ENCODE results near the gene HLCS. TPM values are rescaled to one million over a fixed set of nuclear protein-coding genes. Genes with fewer than 3 reads are reported as not detected.

The HLCS gene
- total and polyA plus RNA-seq, 2 experiments from 2014 or later: 10.6 to 30.4 TPM

- no peak overlapping the region for H3K27ac ChIP-seq
- no peaks in the 10 kb centered on the region for H3K36me3 ChIP-seq (replicated peaks; ENCODE audit: insufficient read depth, low read depth)
- WGBS (ENCODE audit: low lambda C conversion rate, missing lambda C conversion rate): 91% methylated on average over 14 of the region's 14 CpGs
- H3K9me2 ChIP-seq (replicated peaks; ENCODE audit: insufficient read depth): no peaks in the 10 kb centered on the region
- H3K27me3 ChIP-seq: no peaks in the 10 kb centered on the region
- no peaks in the 10 kb centered on the region for H3K9me3 ChIP-seq (ENCODE audit: low read depth)
- H4K20me1 ChIP-seq (ENCODE audit: insufficient read depth, poor library complexity, severe bottlenecking): no peaks in the 10 kb centered on the region
- no peak overlapping the region for H2AFZ ChIP-seq
- no peaks in the 10 kb centered on the region for H3K79me2 ChIP-seq
- no peak overlapping the region for H3K4me2 ChIP-seq
- H3K4me1 ChIP-seq (ENCODE audit: insufficient read depth): no peaks in the 10 kb centered on the region
- no peak for TF ChIP-seq EZH2phosphoT487 (IDR thresholded peaks at IDR 0.05; ENCODE audit: low read depth, severe bottlenecking, unreplicated experiment)
- DNase-seq (ENCODE audit: low spot score): no peak
- no peak overlapping the region for H3K4me3 ChIP-seq
Observed at GRCh38 chr21:36728371-36729111, 237.9 kb downstream of the HLCS start.

GRCh38 chr21:36727866-36728265 lies 238.6 kb downstream of the HLCS start:
- Histone ChIP-seq H3K27ac (no peak overlapping the region), H3K27me3 (no peaks in the 10 kb centered on the region), H3K9me2 (replicated peaks; ENCODE audit: insufficient read depth) (no peaks in the 10 kb centered on the region), H3K9me3 (ENCODE audit: low read depth) (no peaks in the 10 kb centered on the region), H3K79me2 (no peaks in the 10 kb centered on the region), H3K4me1 (ENCODE audit: insufficient read depth) (no peaks in the 10 kb centered on the region), H3K36me3 (replicated peaks; ENCODE audit: insufficient read depth, low read depth) (no peaks in the 10 kb centered on the region), H3K4me2 (no peak overlapping the region), H2AFZ (no peak overlapping the region), H4K20me1 (ENCODE audit: insufficient read depth, poor library complexity, severe bottlenecking) (no peaks in the 10 kb centered on the region), H3K4me3 (no peak overlapping the region)
- TF ChIP-seq CTCF (IDR thresholded peaks at IDR 0.05; ENCODE audit: poor library complexity): no peak
- TF ChIP-seq EZH2phosphoT487 (IDR thresholded peaks at IDR 0.05; ENCODE audit: low read depth, severe bottlenecking, unreplicated experiment): no peak
- TF ChIP-seq EZH2 (IDR thresholded peaks at IDR 0.05; ENCODE audit: borderline replicate concordance): no peak
- WGBS (ENCODE audit: low lambda C conversion rate, missing lambda C conversion rate): 92% methylated on average over 6 of the region's 6 CpGs
- no peak for DNase-seq (ENCODE audit: low spot score)

- H3K36me3 ChIP-seq (replicated peaks; ENCODE audit: insufficient read depth, low read depth): no peaks in the 10 kb centered on the region
- WGBS (ENCODE audit: low lambda C conversion rate, missing lambda C conversion rate): 97% methylated on average over 12 of the region's 12 CpGs
- no peaks in the 10 kb centered on the region for H3K9me3 ChIP-seq (ENCODE audit: low read depth)
- no peaks in the 10 kb centered on the region for H3K27me3 ChIP-seq
- DNase-seq (ENCODE audit: low spot score): no peak
- H3K27ac ChIP-seq: no peak overlapping the region
- H3K4me3 ChIP-seq: no peak overlapping the region
- no peaks in the 10 kb centered on the region for H3K79me2 ChIP-seq
- H3K4me1 ChIP-seq (ENCODE audit: insufficient read depth): no peaks in the 10 kb centered on the region
- H4K20me1 ChIP-seq (ENCODE audit: insufficient read depth, poor library complexity, severe bottlenecking): no peaks in the 10 kb centered on the region
- no peak overlapping the region for H3K4me2 ChIP-seq
- no peak overlapping the region for H2AFZ ChIP-seq
- no peaks in the 10 kb centered on the region for H3K9me2 ChIP-seq (replicated peaks; ENCODE audit: insufficient read depth)
- TF ChIP-seq EZH2 (IDR thresholded peaks at IDR 0.05; ENCODE audit: borderline replicate concordance) (no peak), CTCF (IDR thresholded peaks at IDR 0.05; ENCODE audit: poor library complexity) (no peak)
Observed at GRCh38 chr21:36725793-36726386, 240.6 kb downstream of the HLCS start.

GRCh38 chr21:36724660-36725059 lies 241.8 kb downstream of the HLCS start:
- H3K27me3 ChIP-seq: peaks cover 6% of the 10 kb centered on the region
- no peak overlapping the region for H2AFZ ChIP-seq
- TF ChIP-seq CTCF (IDR thresholded peaks at IDR 0.05; ENCODE audit: poor library complexity) (no peak), EZH2 (IDR thresholded peaks at IDR 0.05; ENCODE audit: borderline replicate concordance) (no peak), EZH2phosphoT487 (IDR thresholded peaks at IDR 0.05; ENCODE audit: low read depth, severe bottlenecking, unreplicated experiment) (no peak)
- H3K79me2 ChIP-seq: no peaks in the 10 kb centered on the region
- WGBS (ENCODE audit: low lambda C conversion rate, missing lambda C conversion rate): 79% methylated on average over 3 of the region's 3 CpGs
- H3K4me2 ChIP-seq: no peak overlapping the region
- no peaks in the 10 kb centered on the region for H3K9me3 ChIP-seq (ENCODE audit: low read depth)
- H3K4me1 ChIP-seq (ENCODE audit: insufficient read depth): no peaks in the 10 kb centered on the region
- DNase-seq (ENCODE audit: low spot score): no peak
- H3K27ac ChIP-seq: no peak overlapping the region
- no peaks in the 10 kb centered on the region for H4K20me1 ChIP-seq (ENCODE audit: insufficient read depth, poor library complexity, severe bottlenecking)
- no peak overlapping the region for H3K4me3 ChIP-seq
- H3K9me2 ChIP-seq (replicated peaks; ENCODE audit: insufficient read depth): no peaks in the 10 kb centered on the region
- no peaks in the 10 kb centered on the region for H3K36me3 ChIP-seq (replicated peaks; ENCODE audit: insufficient read depth, low read depth)
